Endodermal cell (in vitro differentiated cells): ENCODE results near the gene GCA. TPM values are rescaled to one million over a fixed set of nuclear protein-coding genes. Genes with fewer than 3 reads are reported as not detected.
A peak's percentile ranks its signal among the peaks of the same experiment; 100 is the strongest.

ENCODE experiments used
- DNase-seq: peaks from one replicate; pipeline ENCODE4 v3.0.0-alpha.2; 2017
- H3K27ac ChIP-seq: 2 replicates; pipeline ENCODE4 v1.5.1; 2013; ENCODE audit warnings: mild to moderate bottlenecking, low read depth, low read length, moderate library complexity
- H3K27me3 ChIP-seq: 2 replicates; pipeline ENCODE4 v1.6.1; 2013; ENCODE audit warnings: mild to moderate bottlenecking, low read length, moderate library complexity; ENCODE audit not compliant: insufficient read depth, control insufficient read depth, poor library complexity, severe bottlenecking
- H3K36me3 ChIP-seq: 2 replicates; pipeline ENCODE4 v1.7.0; 2013; ENCODE audit warnings: mild to moderate bottlenecking, low read length, moderate library complexity; ENCODE audit not compliant: control insufficient read depth, insufficient read depth
- H3K4me1 ChIP-seq: one replicate; pipeline ENCODE4 v1.7.0; 2013; ENCODE audit warnings: low read length; ENCODE audit not compliant: control insufficient read depth, insufficient read depth
- H3K4me3 ChIP-seq: 2 replicates; pipeline ENCODE4 v1.5.1; 2013; ENCODE audit warnings: mild to moderate bottlenecking, low read length, moderate library complexity
- H3K9ac ChIP-seq: 2 replicates; pipeline ENCODE4 v1.6.1; 2013; ENCODE audit warnings: mild to moderate bottlenecking, low read length, moderate library complexity; ENCODE audit not compliant: poor library complexity, severe bottlenecking; ENCODE audit errors: extremely low read depth
- H3K9me3 ChIP-seq: 2 replicates; pipeline ENCODE4 v1.6.1; 2013; ENCODE audit warnings: mild to moderate bottlenecking, low read length, moderate library complexity; ENCODE audit not compliant: control insufficient read depth
- H3K27ac Mint-ChIP-seq: 2 replicates; pipeline ENCODE4 v1.8.0; 2020; ENCODE audit warnings: mixed read lengths
- H3K27me3 Mint-ChIP-seq: 2 replicates; pipeline ENCODE4 v1.8.0; 2021; ENCODE audit warnings: mild to moderate bottlenecking, mixed read lengths; ENCODE audit not compliant: insufficient read depth
- H3K36me3 Mint-ChIP-seq: 2 replicates; pipeline ENCODE4 v1.8.0; 2020; ENCODE audit warnings: low read depth, mixed read lengths
- H3K4me1 Mint-ChIP-seq: 2 replicates; pipeline ENCODE4 v1.8.0; 2020; ENCODE audit warnings: mixed read lengths
- H3K4me3 Mint-ChIP-seq: 2 replicates; pipeline ENCODE4 v1.8.0; 2020; ENCODE audit warnings: mild to moderate bottlenecking, moderate library complexity, mixed read lengths
- H3K9me3 Mint-ChIP-seq: 2 replicates; pipeline ENCODE4 v1.8.0; 2020; ENCODE audit warnings: mild to moderate bottlenecking, mixed read lengths
- CTCF ChIP-seq: fragments of 200-600 bp; sonication (generic); conservative IDR thresholded peaks from 2 replicates; pipeline ENCODE4 v1.5.0; 2021; ENCODE audit warnings: antibody characterized with exemption, mild to moderate bottlenecking
- WGBS, 2 experiments: methylation state at CpG; one replicate each; pipeline versions ENCODE4 v1.1.5 to v1.1.7; 2013; ENCODE audit warnings: missing lambda C conversion rate in 2 of 2, mixed read lengths in 1 of 2; ENCODE audit not compliant: insufficient coverage in 1 of 2, insufficient read length in 1 of 2; 5-methylcytosine and 5-hydroxymethylcytosine counted together
- total RNA-seq, 2 donors: library from RNA; stranded (reverse); fragmentation: NEBNext Ultra II Directional in 1 of 2; extraction: Animal tissue kit (Norgen Biotek cat#: 25700) in 1 of 2; gene quantifications; 2 replicates in 1 of 2; 3 replicates in 1 of 2; pipeline ENCODE4 v1.2.1, GENCODE V29; 2021

GCA gene
- total RNA-seq, 2 donors from 2014 or later, result 27.5 to 53.0 TPM

DNA sequence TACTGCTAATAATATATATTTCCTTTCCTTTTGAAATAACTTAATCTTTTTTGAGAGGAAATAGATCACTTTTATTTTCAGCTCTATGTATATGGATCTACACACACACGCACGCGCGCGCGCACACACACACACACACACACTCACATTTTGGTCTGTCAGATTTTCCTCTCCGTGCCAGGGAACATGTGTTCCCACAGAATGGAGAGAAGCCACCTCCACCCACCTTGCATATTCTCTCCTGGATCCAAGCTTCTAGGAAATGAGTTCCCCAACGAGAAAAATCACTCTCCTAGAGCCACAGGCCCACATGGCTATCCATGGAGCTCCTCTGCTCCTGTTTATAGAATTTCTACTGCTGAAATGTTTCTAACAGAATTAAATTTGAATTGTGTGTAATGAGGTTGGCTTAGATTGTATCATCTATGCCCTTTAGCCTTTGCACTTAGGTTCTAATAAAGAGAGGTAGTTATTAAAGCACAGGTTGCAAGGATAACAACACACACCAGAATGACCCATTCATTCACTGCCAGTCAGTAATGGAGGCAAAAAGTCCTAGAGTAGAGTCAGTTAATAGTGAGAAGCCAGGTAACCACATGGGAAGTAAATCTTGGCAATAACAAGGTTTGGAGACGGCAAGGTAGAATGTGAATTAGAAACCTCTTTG is 45.1 kb upstream of the GCA start:
- no peaks in the 10 kb centered on the region for H3K27me3 Mint-ChIP-seq
- H3K36me3 Mint-ChIP-seq, result no peaks in the 10 kb centered on the region
- no peak overlapping the region for H3K27ac Mint-ChIP-seq
- H3K9me3 Mint-ChIP-seq, result no peaks in the 10 kb centered on the region
- Histone ChIP-seq H3K9ac (no peak overlapping the region), H3K27me3 (no peaks in the 10 kb centered on the region), H3K4me3 (no peak overlapping the region), H3K36me3 (no peaks in the 10 kb centered on the region), H3K9me3 (no peaks in the 10 kb centered on the region), H3K4me1 (no peaks in the 10 kb centered on the region), H3K27ac (no peak overlapping the region)
- 95 to 100% methylated on average over 1 to 9 of the region's 9 CpGs for WGBS, 2 experiments
- no peak for DNase-seq
- no peaks in the 10 kb centered on the region for H3K4me1 Mint-ChIP-seq
- no peak overlapping the region for H3K4me3 Mint-ChIP-seq
- no peak for TF ChIP-seq CTCF

GRCh38 chr2:162300266-162300665 is 43.7 kb upstream of the GCA start:
- H3K9me3 Mint-ChIP-seq, result no peaks in the 10 kb centered on the region
- no peak overlapping the region for H3K4me3 ChIP-seq
- no peak overlapping the region for H3K27ac Mint-ChIP-seq
- H3K4me3 Mint-ChIP-seq, result no peak overlapping the region
- no peaks in the 10 kb centered on the region for H3K36me3 ChIP-seq
- no peak for DNase-seq
- no peaks in the 10 kb centered on the region for H3K4me1 Mint-ChIP-seq
- no peak overlapping the region for H3K9ac ChIP-seq
- H3K9me3 ChIP-seq, result no peaks in the 10 kb centered on the region
- H3K27me3 Mint-ChIP-seq, result no peaks in the 10 kb centered on the region
- no peaks in the 10 kb centered on the region for H3K36me3 Mint-ChIP-seq
- no peaks in the 10 kb centered on the region for H3K27me3 ChIP-seq
- H3K27ac ChIP-seq, result no peak overlapping the region
- H3K4me1 ChIP-seq, result no peaks in the 10 kb centered on the region
- TF ChIP-seq CTCF, result no peak

DNA sequence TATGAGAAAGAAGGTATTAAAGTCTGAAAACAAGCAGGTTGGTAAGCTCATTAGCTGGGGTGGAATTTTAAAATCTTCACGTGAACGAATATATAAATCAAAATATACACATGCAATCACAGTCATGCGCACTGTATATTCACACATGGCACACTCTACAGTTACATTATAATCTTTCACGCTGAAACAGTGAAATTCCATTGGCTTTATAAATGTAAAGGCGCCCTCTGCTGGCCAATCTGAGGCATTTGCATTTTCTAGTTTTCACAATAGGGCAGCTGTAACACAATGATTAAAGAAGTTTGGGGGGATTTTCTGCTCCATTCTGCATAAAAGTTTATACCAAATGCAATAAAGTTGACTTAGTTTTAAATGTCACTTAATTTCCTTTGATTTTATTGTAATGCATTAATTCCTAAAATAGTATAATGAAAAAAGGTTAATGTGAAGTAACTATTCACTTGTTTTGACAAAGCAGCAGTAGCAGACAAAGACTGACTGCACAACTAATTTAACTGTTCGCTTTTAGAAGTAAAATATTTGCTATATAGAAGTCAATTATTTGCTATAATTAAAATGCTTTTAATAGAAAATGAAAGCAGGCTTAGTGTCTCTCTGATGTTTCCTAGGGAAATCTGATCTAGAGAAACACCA is 42.7 kb upstream of the GCA start:
- no peaks in the 10 kb centered on the region for H3K27me3 Mint-ChIP-seq
- H3K27me3 ChIP-seq, result no peaks in the 10 kb centered on the region
- no peak overlapping the region for H3K4me3 ChIP-seq
- H3K9me3 ChIP-seq, result no peaks in the 10 kb centered on the region
- H3K9ac ChIP-seq, result no peak overlapping the region
- H3K36me3 Mint-ChIP-seq, result no peaks in the 10 kb centered on the region
- no peaks in the 10 kb centered on the region for H3K36me3 ChIP-seq
- H3K4me1 Mint-ChIP-seq, result no peaks in the 10 kb centered on the region
- TF ChIP-seq CTCF, result peak; percentile 95
- H3K9me3 Mint-ChIP-seq, result no peaks in the 10 kb centered on the region
- no peaks in the 10 kb centered on the region for H3K4me1 ChIP-seq
- peak; percentile 61 for DNase-seq
- 19% methylated on average over 6 of the region's 6 CpGs; no CpG with 5 or more reads in 1 of the 2 experiments for WGBS, 2 experiments
- no peak overlapping the region for H3K27ac ChIP-seq
- H3K4me3 Mint-ChIP-seq, result no peak overlapping the region
- H3K27ac Mint-ChIP-seq, result no peak overlapping the region
